B cell (primary cell): ENCODE results near the gene GATA1. TPM values are rescaled to one million over a fixed set of nuclear protein-coding genes. Genes with fewer than 3 reads are reported as not detected.

Experiments used
- ATAC-seq: fragments of 200-7000 bp; cut with Tn5 transposase; one replicate; pipeline ENCODE4 v1.10.0; 2021; ENCODE audit warnings: low read depth, mild to moderate bottlenecking, moderate number of reproducible peaks, moderate library complexity
- CTCF ChIA-PET: fragments of 350-600 bp; sonication (Branson Sonifier 250); formaldehyde crosslinking; loops from one replicate; lab custom pipeline; 2021; ENCODE audit warnings: antibody characterized with exemption, inconsistent platforms; lab: Charles Lee
- POLR2A ChIA-PET: fragments of 350-600 bp; sonication (Branson Sonifier 250); formaldehyde crosslinking; loops from one replicate; lab custom pipeline; 2021; ENCODE audit warnings: antibody characterized with exemption; lab: Charles Lee
- DNase-seq: peaks from one replicate; pipeline ENCODE4 v3.0.0; 2013
- H2AFZ ChIP-seq: 2 replicates; pipeline ENCODE4 v1.6.1; 2012; ENCODE audit warnings: mild to moderate bottlenecking, low read depth, low read length; ENCODE audit not compliant: insufficient read depth, poor library complexity, severe bottlenecking
- H3K27ac ChIP-seq, 2 donors: 1 replicate in 1 of 2; 2 replicates in 1 of 2; pipeline ENCODE4 v1.5.1; 2012 to 2013; ENCODE audit warnings: low read length in 2 of 2, mild to moderate bottlenecking in 2 of 2, moderate library complexity in 1 of 2
- H3K27me3 ChIP-seq, 4 experiments: fragments of 200-600 bp in 1 of 4; sonication (generic) in 1 of 4; replicated peaks in 1 of 4; 1 replicate in 2 of 4; 2 replicates in 2 of 4; pipeline versions ENCODE4 v1.6.1 to v1.7.0; 2013 to 2016; ENCODE audit warnings: low read length in 3 of 4, mild to moderate bottlenecking in 2 of 4, mixed read lengths in 1 of 4, moderate library complexity in 1 of 4; ENCODE audit not compliant: insufficient read depth in 4 of 4, control insufficient read depth in 3 of 4; ENCODE audit errors: control extremely low read depth in 1 of 4
- H3K36me3 ChIP-seq, 2 experiments: replicated peaks in 1 of 2; 1 replicate in 1 of 2; 2 replicates in 1 of 2; pipeline versions ENCODE4 v1.6.1 to v1.7.1; 2013; ENCODE audit warnings: low read length in 1 of 2; ENCODE audit not compliant: insufficient read depth in 2 of 2, control insufficient read depth in 1 of 2; ENCODE audit errors: control extremely low read depth in 1 of 2, extremely low read depth in 1 of 2
- H3K4me1 ChIP-seq, 2 donors: fragments of 200-600 bp in 1 of 2; sonication (generic) in 1 of 2; 1 replicate in 1 of 2; 2 replicates in 1 of 2; pipeline versions ENCODE4 v1.5.1 to v1.6.1; 2013 to 2017; ENCODE audit warnings: low read length in 2 of 2; ENCODE audit not compliant: control insufficient read depth in 2 of 2, insufficient read depth in 2 of 2
- H3K4me2 ChIP-seq: replicated peaks from 2 replicates; pipeline ENCODE3; 2012; ENCODE audit warnings: mild to moderate bottlenecking, low read depth, low read length; ENCODE audit not compliant: poor library complexity, severe bottlenecking
- H3K4me3 ChIP-seq, 5 experiments: fragments of 200-600 bp in 1 of 5; sonication (generic) in 1 of 5; 1 replicate in 3 of 5; 2 replicates in 2 of 5; pipeline versions ENCODE4 v1.5.1 to v1.7.0; 2011 to 2016; ENCODE audit warnings: low read length in 4 of 5, mild to moderate bottlenecking in 4 of 5, low read depth in 2 of 5, control low read depth in 1 of 5, moderate library complexity in 1 of 5; ENCODE audit not compliant: insufficient read depth in 1 of 5; ENCODE audit errors: control extremely low read depth in 1 of 5, extremely low read depth in 1 of 5
- H3K79me2 ChIP-seq: fragments of 200-600 bp; sonication (generic); one replicate; pipeline ENCODE4 v1.6.0; 2016; ENCODE audit warnings: low read length; ENCODE audit not compliant: control insufficient read depth, insufficient read depth
- H3K9ac ChIP-seq: fragments of 200-600 bp; sonication (generic); 2 replicates; pipeline ENCODE4 v1.6.1; 2017; ENCODE audit warnings: mild to moderate bottlenecking, low read length, moderate library complexity
- H3K9me3 ChIP-seq, 3 donors: one replicate each; pipeline versions ENCODE4 v1.6.1 to v1.7.1; 2013; ENCODE audit warnings: low read length in 2 of 3; ENCODE audit not compliant: control insufficient read depth in 2 of 3, insufficient read depth in 1 of 3; ENCODE audit errors: control extremely low read depth in 1 of 3
- H4K20me1 ChIP-seq: 2 replicates; pipeline ENCODE4 v1.6.0; 2012; ENCODE audit warnings: mild to moderate bottlenecking, low read length; ENCODE audit not compliant: insufficient read depth, control insufficient read depth, poor library complexity, severe bottlenecking
- H3K27ac Mint-ChIP-seq: one replicate; pipeline ENCODE4 v1.8.0; 2021; ENCODE audit warnings: mixed read lengths
- H3K27me3 Mint-ChIP-seq: one replicate; pipeline ENCODE4 v1.8.0; 2021; ENCODE audit warnings: mixed read lengths
- H3K4me1 Mint-ChIP-seq: one replicate; pipeline ENCODE4 v1.8.0; 2021; ENCODE audit warnings: mixed read lengths
- H3K4me3 Mint-ChIP-seq: one replicate; pipeline ENCODE4 v1.8.0; 2021; ENCODE audit warnings: mixed read lengths
- H3K9me3 Mint-ChIP-seq: one replicate; pipeline ENCODE4 v1.8.0; 2022; ENCODE audit warnings: mixed read lengths; ENCODE audit not compliant: insufficient read depth
- EZH2 ChIP-seq: IDR thresholded peaks from 2 replicates; pipeline ENCODE4 v1.6.1; 2012; ENCODE audit warnings: borderline replicate concordance, low read depth, mild to moderate bottlenecking, moderate library complexity, low read length; ENCODE audit not compliant: insufficient read depth, poor library complexity, severe bottlenecking
- WGBS: methylation state at CpG from one replicate; pipeline ENCODE4 v1.1.5; 2013; ENCODE audit warnings: missing lambda C conversion rate; ENCODE audit not compliant: insufficient coverage; 5-methylcytosine and 5-hydroxymethylcytosine counted together
- intact Hi-C: fragments of 100-400 bp; cut with micrococcal nuclease; formaldehyde crosslinking; loops from one replicate; pipeline ENCODE4 v1.10.0; 2022
- polyA plus RNA-seq: library from polyadenylated mRNA; depleted of rRNA; stranded (reverse); fragments of >200 nt; gene quantifications from 2 replicates; pipeline ENCODE4 v1.2.3, GENCODE V29; 2012
- total RNA-seq, 2 donors: library from RNA; stranded (reverse); fragments of 120-200 nt in 1 of 2; gene quantifications; 1 replicate in 1 of 2; 2 replicates in 1 of 2; pipeline versions ENCODE4 v1.2.3 to v1.2.4, GENCODE V29; 2013 to 2022
- TF ChIP-seq, protein P1 (sequence below): fragments of 200-600 bp; IDR thresholded peaks from one replicate; pipeline ENCODE4 v1.8.0; 2022; ENCODE audit warnings: antibody characterized with exemption, mild to moderate bottlenecking

The GATA1 gene
- total and polyA plus RNA-seq, 2 donors (not counting 1 experiment from before 2014, with no cell fraction given): not detected

GRCh38 chrX:48786825-48787504 is 575 bp downstream of the GATA1 start:
- CTCF ChIA-PET: no interaction called here
- no peak overlapping the region for H3K9ac ChIP-seq
- no peaks in the 10 kb centered on the region for H3K4me1 Mint-ChIP-seq
- H3K4me3 Mint-ChIP-seq: no peak overlapping the region
- H3K4me1 ChIP-seq: no peaks in the 10 kb centered on the region
- POLR2A ChIA-PET: no interaction called here
- WGBS: 85% methylated on average over 6 of the region's 6 CpGs
- H3K9me3 ChIP-seq: no peaks in the 10 kb centered on the region
- H3K27me3 Mint-ChIP-seq: peaks cover 12% of the 10 kb centered on the region
- no peak overlapping the region for H3K27ac ChIP-seq
- DNase-seq (no peak), ATAC-seq (no peak)
- H4K20me1 ChIP-seq: no peaks in the 10 kb centered on the region
- H3K4me3 ChIP-seq: no peak overlapping the region
- no peaks in the 10 kb centered on the region for H3K36me3 ChIP-seq
- H3K27me3 ChIP-seq: no peaks in the 10 kb centered on the region
- intact Hi-C loops: no loop called here
- no peak for TF ChIP-seq EZH2
- TF ChIP-seq, protein P1, sequence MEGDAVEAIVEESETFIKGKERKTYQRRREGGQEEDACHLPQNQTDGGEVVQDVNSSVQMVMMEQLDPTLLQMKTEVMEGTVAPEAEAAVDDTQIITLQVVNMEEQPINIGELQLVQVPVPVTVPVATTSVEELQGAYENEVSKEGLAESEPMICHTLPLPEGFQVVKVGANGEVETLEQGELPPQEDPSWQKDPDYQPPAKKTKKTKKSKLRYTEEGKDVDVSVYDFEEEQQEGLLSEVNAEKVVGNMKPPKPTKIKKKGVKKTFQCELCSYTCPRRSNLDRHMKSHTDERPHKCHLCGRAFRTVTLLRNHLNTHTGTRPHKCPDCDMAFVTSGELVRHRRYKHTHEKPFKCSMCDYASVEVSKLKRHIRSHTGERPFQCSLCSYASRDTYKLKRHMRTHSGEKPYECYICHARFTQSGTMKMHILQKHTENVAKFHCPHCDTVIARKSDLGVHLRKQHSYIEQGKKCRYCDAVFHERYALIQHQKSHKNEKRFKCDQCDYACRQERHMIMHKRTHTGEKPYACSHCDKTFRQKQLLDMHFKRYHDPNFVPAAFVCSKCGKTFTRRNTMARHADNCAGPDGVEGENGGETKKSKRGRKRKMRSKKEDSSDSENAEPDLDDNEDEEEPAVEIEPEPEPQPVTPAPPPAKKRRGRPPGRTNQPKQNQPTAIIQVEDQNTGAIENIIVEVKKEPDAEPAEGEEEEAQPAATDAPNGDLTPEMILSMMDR: no peak
- H3K4me2 ChIP-seq: no peak overlapping the region
- H3K27ac Mint-ChIP-seq: no peak overlapping the region
- no peaks in the 10 kb centered on the region for H3K79me2 ChIP-seq
- no peak overlapping the region for H2AFZ ChIP-seq
- no peaks in the 10 kb centered on the region for H3K9me3 Mint-ChIP-seq

DNA sequence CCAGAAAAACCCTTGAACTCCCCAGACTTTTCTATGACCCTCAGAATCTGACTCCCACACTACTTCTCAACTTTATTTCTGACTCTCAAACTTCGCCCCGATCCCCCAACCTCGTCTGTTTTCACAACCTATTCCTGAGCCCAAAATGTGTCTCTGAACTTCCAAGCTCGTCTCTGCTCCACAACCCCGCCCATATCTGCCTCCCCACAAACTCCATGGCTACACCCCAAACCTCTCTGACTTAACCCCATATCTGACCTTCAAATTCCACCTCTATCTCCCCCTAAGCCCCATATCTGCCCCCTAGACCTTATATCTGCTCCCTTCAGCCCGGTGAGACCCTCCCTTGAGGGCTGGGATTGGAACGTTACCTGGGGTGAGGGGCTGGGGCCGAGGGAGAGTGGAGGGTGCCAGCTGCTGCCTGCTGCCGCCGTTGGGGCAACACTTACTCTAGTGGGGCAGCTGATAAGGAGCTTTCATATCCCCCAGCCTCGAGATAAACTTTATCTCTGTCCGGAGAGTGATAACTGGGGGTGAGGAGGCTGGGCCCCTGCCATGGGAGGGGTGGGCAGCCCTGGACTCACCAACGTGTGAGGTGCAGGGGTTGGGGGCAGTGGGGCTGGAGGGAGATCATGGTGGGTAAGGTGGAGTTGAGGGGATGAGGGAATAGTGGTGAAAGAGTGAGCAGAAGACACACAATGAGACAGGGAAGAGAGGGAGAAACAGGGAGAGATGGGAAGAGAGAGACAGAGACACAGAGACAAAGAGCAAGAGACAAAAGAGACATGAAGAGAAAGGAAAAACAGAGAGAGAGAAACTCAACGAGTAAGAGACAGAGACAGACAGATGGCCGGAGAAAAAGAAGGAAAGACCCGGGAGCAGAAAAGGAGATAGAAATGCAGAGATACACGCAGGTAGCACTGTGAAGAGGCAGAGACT is 1.4 kb downstream of the GATA1 start:
- 77% methylated on average over 6 of the region's 17 CpGs for WGBS
- no peaks in the 10 kb centered on the region for H3K4me1 Mint-ChIP-seq
- CTCF ChIA-PET: no interaction called here
- no peak overlapping the region for H3K4me3 Mint-ChIP-seq
- Histone ChIP-seq H4K20me1 (no peaks in the 10 kb centered on the region), H3K4me3 (no peak overlapping the region), H3K36me3 (no peaks in the 10 kb centered on the region), H2AFZ (no peak overlapping the region), H3K9ac (no peak overlapping the region), H3K27ac (no peak overlapping the region), H3K9me3 (no peaks in the 10 kb centered on the region), H3K27me3 (no peaks in the 10 kb centered on the region), H3K4me2 (no peak overlapping the region), H3K4me1 (no peaks in the 10 kb centered on the region), H3K79me2 (no peaks in the 10 kb centered on the region)
- H3K27me3 Mint-ChIP-seq: peaks cover 12% of the 10 kb centered on the region
- intact Hi-C loops: no loop called here
- no peak overlapping the region for H3K27ac Mint-ChIP-seq
- H3K9me3 Mint-ChIP-seq: no peaks in the 10 kb centered on the region
- DNase-seq (no peak), ATAC-seq (no peak)
- TF ChIP-seq, protein P1: no peak
- no peak for TF ChIP-seq EZH2
- POLR2A ChIA-PET: no interaction called here
